CD4-positive, alpha-beta T cell (primary cell): Measurements from ENCODE around the gene SKIDA1. TPM values are rescaled to one million over a fixed set of nuclear protein-coding genes. Genes with fewer than 3 reads are reported as not detected.
A peak's percentile ranks its signal among the peaks of the same experiment; 100 is the strongest.

Experiments
- ATAC-seq: fragments of 200-7000 bp; cut with Tn5 transposase; one replicate; pipeline ENCODE4 v1.10.0; 2022; ENCODE audit warnings: mild to moderate bottlenecking; ENCODE audit not compliant: poor library complexity
- CTCF ChIA-PET: fragments of 350-600 bp; sonication (Branson Sonifier 250); formaldehyde crosslinking; loops from one replicate; lab custom pipeline; 2021; ENCODE audit warnings: antibody characterized with exemption, inconsistent platforms; lab: Charles Lee
- POLR2A ChIA-PET: fragments of 350-600 bp; sonication (Branson Sonifier 250); formaldehyde crosslinking; loops from one replicate; lab custom pipeline; 2021; ENCODE audit warnings: antibody characterized with exemption, inconsistent platforms; lab: Charles Lee
- DNase-seq, 14 experiments: peaks; one replicate each; pipeline ENCODE4 v3.0.0-alpha.2; 2013 to 2020; ENCODE audit warnings: mixed read lengths in 2 of 14
- H3K27ac ChIP-seq, 2 donors: one replicate each; pipeline versions ENCODE4 v1.5.1 to v1.7.0; 2013; ENCODE audit warnings: low read length in 2 of 2, low read depth in 1 of 2, mild to moderate bottlenecking in 1 of 2
- H3K27me3 ChIP-seq, 2 experiments: 1 replicate in 1 of 2; 2 replicates in 1 of 2; pipeline versions ENCODE4 v1.6.1 to v1.7.0; 2013; ENCODE audit warnings: low read length in 2 of 2, control low read depth in 1 of 2, mild to moderate bottlenecking in 1 of 2, moderate library complexity in 1 of 2; ENCODE audit not compliant: insufficient read depth in 2 of 2, control insufficient read depth in 1 of 2
- H3K36me3 ChIP-seq: one replicate; pipeline ENCODE4 v1.6.1; 2013; ENCODE audit warnings: low read length, control low read depth; ENCODE audit not compliant: insufficient read depth
- H3K4me1 ChIP-seq: one replicate; pipeline ENCODE4 v1.6.1; 2013; ENCODE audit warnings: low read length, control low read depth; ENCODE audit not compliant: insufficient read depth
- H3K4me3 ChIP-seq: one replicate; pipeline ENCODE4 v1.5.1; 2013; ENCODE audit warnings: mild to moderate bottlenecking, low read length, moderate library complexity
- H3K9me3 ChIP-seq, 2 experiments: 1 replicate in 1 of 2; 2 replicates in 1 of 2; pipeline versions ENCODE4 v1.6.1 to v1.7.0; 2013; ENCODE audit warnings: low read length in 2 of 2, mild to moderate bottlenecking in 2 of 2, control low read depth in 1 of 2, moderate library complexity in 1 of 2; ENCODE audit not compliant: control insufficient read depth in 1 of 2, insufficient read depth in 1 of 2
- H3K27ac Mint-ChIP-seq: one replicate; pipeline ENCODE4 v1.8.0; 2020; ENCODE audit warnings: mixed read lengths
- H3K27me3 Mint-ChIP-seq: one replicate; pipeline ENCODE4 v1.8.0; 2021; ENCODE audit warnings: mixed read lengths
- H3K36me3 Mint-ChIP-seq: one replicate; pipeline ENCODE4 v1.8.0; 2021; ENCODE audit warnings: low read depth, mixed read lengths
- H3K4me1 Mint-ChIP-seq: one replicate; pipeline ENCODE4 v1.8.0; 2021; ENCODE audit warnings: low read depth, mixed read lengths
- H3K4me3 Mint-ChIP-seq: one replicate; pipeline ENCODE4 v1.8.0; 2020; ENCODE audit warnings: mild to moderate bottlenecking, mixed read lengths
- H3K9me3 Mint-ChIP-seq: one replicate; pipeline ENCODE4 v1.8.0; 2020; ENCODE audit warnings: mixed read lengths
- CTCF ChIP-seq: fragments of 200-600 bp; IDR thresholded peaks from one replicate; pipeline ENCODE4 v1.8.0; 2022; ENCODE audit warnings: antibody characterized with exemption, mild to moderate bottlenecking
- intact Hi-C, 2 experiments: fragments of 100-400 bp; cut with DNase I in 1 of 2; cut with micrococcal nuclease in 1 of 2; formaldehyde crosslinking; loops; one replicate each; pipeline versions ENCODE4 v1.15.1 to v1.9.0; 2023 to 2025; cut with DNase I, micrococcal nuclease
- total RNA-seq, 174 experiments: library from RNA in 2 of 174; stranded (reverse) in 2 of 174; gene quantifications; one replicate each; pipeline ENCODE4 v1.2.3 and lab custom pipeline; 2021 to 2026

The SKIDA1 gene
- total RNA-seq, 2 experiments from 2014 or later = 0.22 to 0.25 TPM

GRCh38 chr10:21526860-21527597 lies 1.5 kb upstream of the SKIDA1 start:
- Mint-ChIP-seq H3K4me1 (peaks cover 33% of the 10 kb centered on the region), H3K4me3 (peak overlapping the region; percentile 98), H3K27ac (peak overlapping the region; percentile 86), H3K27me3 (peaks cover 21% of the 10 kb centered on the region), H3K36me3 (peaks cover 10% of the 10 kb centered on the region), H3K9me3 (no peaks in the 10 kb centered on the region)
- ChIA-PET CTCF (interaction anchor here (0.6 to 0.8 kb wide), 2 partner anchors 30 to 31 kb away, joined by 3 read pairs; no protein-coding TSS in a partner anchor), POLR2A (interaction anchor here (0.6 to 3.3 kb wide), 13 partner anchors 9 to 910 kb away, joined by 3 to 40 read pairs (median 4); no protein-coding TSS in a partner anchor)
- Histone ChIP-seq H3K27me3 (peaks cover 0 to 13% of the 10 kb centered on the region in 2 experiments), H3K9me3 (no peaks in the 10 kb centered on the region), H3K4me3 (peak overlapping the region; percentile 80), H3K36me3 (no peaks in the 10 kb centered on the region), H3K27ac (peak overlapping the region; percentile 50 to 66), H3K4me1 (peaks cover 25% of the 10 kb centered on the region)
- no peak for ATAC-seq
- intact Hi-C loops = loop anchor here (5.0 to 10.0 kb wide), 4 partner anchors 218 to 1908 kb away; partner anchors contain the start of genes COMMD3 (in 1 of the 2) and OTUD1 (in 1 of the 2)
- TF ChIP-seq CTCF = no peak
- DNase-seq = peak in 12 of 14 experiments; percentile 15 to 69 (median 30)

DNA sequence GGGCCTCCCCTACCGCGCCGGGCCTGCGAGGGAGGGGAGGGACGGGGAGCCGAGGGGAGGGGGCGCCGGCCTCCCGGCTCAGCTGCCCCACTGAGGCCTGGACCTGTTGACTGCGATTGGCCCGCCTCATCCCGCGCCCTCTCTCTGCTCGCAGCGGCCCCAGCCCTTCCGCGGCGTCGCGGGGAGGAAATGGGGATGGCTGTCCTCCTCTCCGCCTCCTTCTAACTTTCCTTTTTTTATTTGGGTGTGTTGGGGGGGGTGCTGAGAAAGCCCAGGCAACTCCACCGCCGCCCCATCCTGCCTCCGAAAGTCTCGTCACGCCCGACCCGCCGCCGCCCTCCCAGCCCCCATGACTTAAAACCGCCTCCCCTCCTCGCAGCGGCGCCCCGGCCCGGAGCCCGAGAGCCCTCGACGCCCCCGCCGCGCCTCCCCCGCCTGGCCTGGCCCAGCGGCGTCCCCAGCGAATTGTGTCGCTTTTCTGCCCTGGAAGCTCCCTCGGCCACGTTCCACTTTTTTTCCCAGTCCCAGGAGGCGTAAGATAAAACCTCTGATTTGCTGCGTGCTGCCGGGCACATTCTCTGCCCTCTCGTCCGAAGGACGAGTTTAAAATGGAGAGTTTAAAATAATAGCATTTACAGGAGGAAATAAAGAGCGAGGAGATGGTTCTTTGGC lies 842 bp upstream of the SKIDA1 start:
- H3K9me3 ChIP-seq = no peaks in the 10 kb centered on the region
- H3K4me1 ChIP-seq = peaks cover 25% of the 10 kb centered on the region
- H3K27ac Mint-ChIP-seq = peak overlapping the region; percentile 86
- intact Hi-C loops = loop anchor here (5.0 to 10.0 kb wide), 4 partner anchors 218 to 1908 kb away; partner anchors contain the start of genes COMMD3 (in 1 of the 2) and OTUD1 (in 1 of the 2)
- H3K4me3 Mint-ChIP-seq = peak overlapping the region; percentile 98
- peak overlapping the region; percentile 80 for H3K4me3 ChIP-seq
- POLR2A ChIA-PET = interaction anchor here (0.6 to 3.3 kb wide), 22 partner anchors 7 to 1104 kb away, joined by 3 to 40 read pairs (median 4); partner anchors contain the start of genes COMMD3, MLLT10 and SPAG6
- H3K27ac ChIP-seq = peak overlapping the region; percentile 50 to 66
- TF ChIP-seq CTCF = no peak
- peak; percentile 36 to 82 (median 61) for DNase-seq
- peak; percentile 44 for ATAC-seq
- no peaks in the 10 kb centered on the region for H3K9me3 Mint-ChIP-seq
- H3K27me3 Mint-ChIP-seq = peaks cover 28% of the 10 kb centered on the region
- H3K4me1 Mint-ChIP-seq = peaks cover 33% of the 10 kb centered on the region
- H3K27me3 ChIP-seq = peaks cover 0 to 19% of the 10 kb centered on the region in 2 experiments
- H3K36me3 ChIP-seq = no peaks in the 10 kb centered on the region
- CTCF ChIA-PET = interaction anchor here (0.6 to 1.4 kb wide), 2 partner anchors 30 to 31 kb away, joined by 3 read pairs; no protein-coding TSS in a partner anchor
- peaks cover 10% of the 10 kb centered on the region for H3K36me3 Mint-ChIP-seq
